Tibial artery (tissue), 4 donors: ENCODE data around the gene DUSP19.
A peak's percentile ranks its signal among the peaks of the same experiment; 100 is the strongest.

Experiments used
- DNase-seq, 2 donors: peaks; one replicate each; pipeline ENCODE4 v3.0.0-alpha.2; 2019
- H3K27ac ChIP-seq, 2 donors: fragments of 200-600 bp; sonication (generic) in 1 of 2; 1 replicate in 1 of 2; 2 replicates in 1 of 2; pipeline ENCODE4 v1.5.1; 2018 to 2019; ENCODE audit warnings: mild to moderate bottlenecking in 1 of 2
- H3K27me3 ChIP-seq, 2 donors: fragments of 200-600 bp; sonication (generic) in 1 of 2; one replicate each; pipeline versions ENCODE4 v1.5.1 to v1.6.0; 2016 to 2019
- H3K36me3 ChIP-seq, 3 donors: fragments of 200-600 bp; sonication (generic) in 2 of 3; one replicate each; pipeline ENCODE4 v1.5.1; 2016 to 2019; ENCODE audit warnings: mild to moderate bottlenecking in 2 of 3
- H3K4me1 ChIP-seq, 4 donors: fragments of 200-600 bp; sonication (generic) in 2 of 4; 1 replicate in 3 of 4; 2 replicates in 1 of 4; pipeline ENCODE4 v1.5.1; 2016 to 2019
- H3K4me3 ChIP-seq, 2 donors: fragments of 200-600 bp; sonication (generic) in 1 of 2; 1 replicate in 1 of 2; 2 replicates in 1 of 2; pipeline ENCODE4 v1.5.1; 2018 to 2019; ENCODE audit warnings: mild to moderate bottlenecking in 2 of 2
- H3K9me3 ChIP-seq, 3 donors: fragments of 200-600 bp; sonication (generic) in 1 of 3; one replicate each; pipeline ENCODE4 v1.5.1; 2016 to 2019
- CTCF ChIP-seq, 2 experiments: fragments of 200-600 bp in 1 of 2; fragments of 450-650 bp in 1 of 2; IDR thresholded peaks; one replicate each; pipeline ENCODE4 v1.5.1; 2017 to 2019; ENCODE audit warnings: antibody characterized with exemption in 2 of 2, mild to moderate bottlenecking in 1 of 2, moderate library complexity in 1 of 2
- intact Hi-C: fragments of 100-400 bp; cut with DNase I; formaldehyde crosslinking; loops from one replicate; pipeline ENCODE4 v1.15.0; 2023; ENCODE audit warnings: low total_unique reads

DUSP19 gene

DNA sequence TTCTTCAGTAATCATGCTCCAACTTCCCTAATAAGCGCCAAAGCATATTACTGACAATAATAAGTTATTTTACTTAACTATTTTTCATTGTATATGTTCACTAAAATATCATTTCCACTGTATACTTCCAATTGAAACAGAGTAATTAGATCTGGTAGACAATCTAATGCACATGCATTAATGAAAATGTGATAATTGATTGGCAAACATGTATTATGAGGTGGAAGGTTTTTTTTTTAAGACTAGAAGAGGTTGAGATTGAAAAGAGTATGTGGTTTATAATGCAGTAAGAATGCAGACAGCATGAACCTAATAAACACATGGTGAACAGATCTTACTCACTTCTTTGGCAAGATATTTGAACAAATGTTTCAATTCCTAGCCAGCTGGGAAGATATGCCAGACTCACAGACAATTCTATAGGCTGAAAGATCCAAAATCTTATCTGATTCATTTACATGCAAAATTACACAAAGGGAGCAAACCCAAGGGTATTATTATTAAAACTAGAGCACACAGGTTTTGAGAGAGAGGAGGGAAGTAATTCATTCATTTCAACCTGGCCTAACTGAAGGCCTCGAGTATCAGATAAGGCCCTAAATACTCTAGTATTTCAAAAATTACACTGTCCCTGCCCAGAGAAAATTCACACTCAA lies 43.1 kb upstream of the DUSP19 start:
- H3K27me3 ChIP-seq = no peaks in the 10 kb centered on the region
- H3K27ac ChIP-seq = peak overlapping the region; percentile 99 to 100

DNA sequence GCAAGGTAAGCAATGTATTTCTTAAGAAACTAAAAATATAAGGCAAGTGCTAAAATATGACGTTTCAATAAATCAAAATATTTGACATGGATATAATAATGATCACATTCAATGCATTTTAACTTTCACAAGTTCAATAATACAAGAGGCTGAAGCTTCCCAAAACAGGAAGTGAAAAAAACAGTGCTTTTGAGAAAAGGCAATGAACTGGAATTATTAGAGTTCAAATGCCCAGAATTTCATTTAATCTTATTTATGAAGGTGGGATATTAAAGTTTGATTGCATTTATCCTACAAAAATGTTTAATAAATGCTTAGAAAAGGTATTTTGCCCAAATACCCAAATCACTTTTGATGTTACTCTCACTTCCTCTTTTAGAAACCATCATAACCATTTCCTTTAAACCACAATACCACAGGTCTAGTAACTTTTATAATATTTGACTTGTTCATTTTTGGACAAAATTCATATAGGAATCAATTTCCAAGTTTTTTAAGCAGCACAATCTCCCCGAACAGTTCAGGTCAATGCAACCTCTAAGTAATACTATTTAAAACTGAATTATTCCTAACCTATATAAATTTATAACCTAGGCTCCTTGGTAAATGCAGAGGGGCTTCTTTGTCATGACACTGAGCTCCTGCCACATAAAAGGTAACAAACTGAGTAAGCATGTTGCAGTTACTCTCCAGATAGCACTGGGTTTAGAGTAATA lies 42.4 kb upstream of the DUSP19 start:
- H3K27ac ChIP-seq = peak overlapping the region; percentile 99 to 100
- no peak for TF ChIP-seq CTCF (IDR thresholded peaks at IDR 0.05)

More for the DNA sequence above, 43.1 kb upstream of the DUSP19 start:
- no peak for TF ChIP-seq CTCF (IDR thresholded peaks at IDR 0.05)
- DNase-seq = no peak
- Histone ChIP-seq H3K36me3 (no peaks in the 10 kb centered on the region), H3K4me3 (peak overlapping the region; percentile 84 to 97), H3K9me3 (no peaks in the 10 kb centered on the region), H3K4me1 (peaks cover 0 to 72% (median 35%) of the 10 kb centered on the region in 4 donors)
- intact Hi-C loops = no loop called here

GRCh38 chr2:183037074-183037552 lies 41.4 kb upstream of the DUSP19 start:
- peaks cover 0 to 55% (median 27%) of the 10 kb centered on the region in 4 donors for H3K4me1 ChIP-seq
- H3K36me3 ChIP-seq = no peaks in the 10 kb centered on the region
- no peak for TF ChIP-seq CTCF (IDR thresholded peaks at IDR 0.05)
- peak overlapping the region; percentile 99 to 100 for H3K27ac ChIP-seq
- peak overlapping the region; percentile 84 to 97 for H3K4me3 ChIP-seq
- H3K9me3 ChIP-seq = no peaks in the 10 kb centered on the region
- no peak for DNase-seq
- intact Hi-C loops = no loop called here
- H3K27me3 ChIP-seq = no peaks in the 10 kb centered on the region

More for the DNA sequence above, 42.4 kb upstream of the DUSP19 start:
- Histone ChIP-seq H3K36me3 (no peaks in the 10 kb centered on the region), H3K4me3 (peak overlapping the region; percentile 84 to 97), H3K27me3 (no peaks in the 10 kb centered on the region), H3K4me1 (peaks cover 0 to 65% (median 34%) of the 10 kb centered on the region in 4 donors), H3K9me3 (no peaks in the 10 kb centered on the region)
- no peak for DNase-seq
- intact Hi-C loops = no loop called here

GRCh38 chr2:183037553-183038340 lies 40.8 kb upstream of the DUSP19 start:
- H3K36me3 ChIP-seq = no peaks in the 10 kb centered on the region
- peak overlapping the region; percentile 84 to 97 for H3K4me3 ChIP-seq
- H3K4me1 ChIP-seq = peaks cover 0 to 49% (median 24%) of the 10 kb centered on the region in 4 donors
- no peak for TF ChIP-seq CTCF (IDR thresholded peaks at IDR 0.05)
- no peaks in the 10 kb centered on the region for H3K9me3 ChIP-seq
- H3K27me3 ChIP-seq = no peaks in the 10 kb centered on the region
- DNase-seq = peak; percentile 35 to 70
- H3K27ac ChIP-seq = peak overlapping the region; percentile 99 to 100
- intact Hi-C loops = no loop called here
